Spleen (tissue), 11 donors: ENCODE data around the gene DVL1. TPM values are rescaled to one million over a fixed set of nuclear protein-coding genes. Genes with fewer than 3 reads are reported as not detected.

Experiments
- DNase-seq: peaks from one replicate; pipeline ENCODE4 v3.0.0-alpha.2; 2020
- H3K27ac ChIP-seq, 8 donors: fragments of 200-600 bp; sonication (generic) in 7 of 8; 1 replicate in 4 of 8; 2 replicates in 4 of 8; pipeline versions ENCODE4 v1.5.0 to v1.8.0; 2016 to 2021; ENCODE audit warnings: inconsistent platforms in 4 of 8, mild to moderate bottlenecking in 4 of 8, moderate library complexity in 1 of 8
- H3K27me3 ChIP-seq, 7 donors: fragments of 200-600 bp; sonication (generic) in 6 of 7; replicated peaks in 1 of 7; 1 replicate in 4 of 7; 2 replicates in 3 of 7; pipeline versions ENCODE4 v1.5.0 to v1.8.0; 2016 to 2021; ENCODE audit warnings: inconsistent platforms in 3 of 7, mild to moderate bottlenecking in 1 of 7
- H3K36me3 ChIP-seq, 6 donors: fragments of 200-600 bp; sonication (generic) in 5 of 6; 1 replicate in 4 of 6; 2 replicates in 2 of 6; pipeline versions ENCODE4 v1.5.0 to v1.8.0; 2016 to 2021; ENCODE audit warnings: inconsistent platforms in 2 of 6
- H3K4me1 ChIP-seq, 6 donors: fragments of 200-600 bp; sonication (generic) in 5 of 6; 1 replicate in 3 of 6; 2 replicates in 3 of 6; pipeline versions ENCODE4 v1.5.0 to v1.8.0; 2016 to 2021; ENCODE audit warnings: inconsistent platforms in 3 of 6
- H3K4me3 ChIP-seq, 8 donors: fragments of 200-600 bp; sonication (generic) in 7 of 8; 1 replicate in 4 of 8; 2 replicates in 4 of 8; pipeline versions ENCODE4 v1.5.0 to v1.8.0; 2016 to 2021; ENCODE audit warnings: inconsistent platforms in 4 of 8, mild to moderate bottlenecking in 4 of 8, moderate library complexity in 2 of 8
- H3K9me3 ChIP-seq, 8 donors: fragments of 200-600 bp; sonication (generic) in 7 of 8; 1 replicate in 4 of 8; 2 replicates in 4 of 8; pipeline versions ENCODE4 v1.5.0 to v1.8.0; 2016 to 2021; ENCODE audit warnings: inconsistent platforms in 4 of 8
- CTCF ChIP-seq, 11 experiments: fragments of 200-600 bp in 7 of 11; fragments of 450-650 bp in 4 of 11; sonication (generic) in 4 of 11; IDR thresholded peaks in 8 of 11; conservative IDR thresholded peaks in 3 of 11; 1 replicate in 7 of 11; 2 replicates in 4 of 11; pipeline versions ENCODE4 v1.4.0 to v1.8.0; 2016 to 2021; ENCODE audit warnings: antibody characterized with exemption in 11 of 11, inconsistent platforms in 4 of 11, mild to moderate bottlenecking in 1 of 11
- POLR2A ChIP-seq, 3 donors: fragments of 450-650 bp; IDR thresholded peaks; one replicate each; pipeline ENCODE4 v1.5.1; 2017; ENCODE audit warnings: antibody characterized with exemption in 3 of 3, mild to moderate bottlenecking in 1 of 3
- POLR2AphosphoS5 ChIP-seq, 3 donors: sonication (generic); formaldehyde crosslinking; IDR thresholded peaks; one replicate each; pipeline ENCODE4 v1.5.1; 2017; ENCODE audit warnings: antibody characterized with exemption in 3 of 3
- WGBS, 5 donors: extraction: QIAGEN DNeasy Blood & Tissue Kit in 3 of 5; methylation state at CpG; one replicate each; pipeline versions ENCODE4 v1.1.5 to v1.1.7; 2013 to 2018; 5-methylcytosine and 5-hydroxymethylcytosine counted together
- intact Hi-C: fragments of 100-400 bp; cut with DNase I; formaldehyde crosslinking; loops from one replicate; pipeline ENCODE4 v1.15.0; 2023; ENCODE audit warnings: low total_unique reads
- polyA plus RNA-seq, 3 donors: library from polyadenylated mRNA; stranded (reverse); fragments of 200-250 nt; gene quantifications; one replicate each; pipeline ENCODE4 v1.2.1, GENCODE V29; 2013
- total RNA-seq, 7 donors: library from RNA; depleted of rRNA in 3 of 7; stranded (reverse); fragments of >200 nt in 3 of 7; fragmentation: NEBNext Ultra II Directional in 4 of 7; extraction: Animal tissue kit (Norgen Biotek cat#: 25700) in 4 of 7; gene quantifications; one replicate each; pipeline versions ENCODE4 v1.1.0 to v1.2.1, GENCODE V29; 2016 to 2021
- donor health status: healthy with polysubstance abuse.
- donor health status: DM: no; HTN: no; CAD: no; lungs with moderate emphysema.
- donor health status: DM: no; HTN: no; CAD: no.
- donor health status: Bipolar disorder and iron deficiency.
- donor health status: healthy.
- donor health status: DM: no; HTN: no; CAD: no.
- donor health status: DM: yes; HTN: yes; CAD: no.

DVL1 gene
- total and polyA plus RNA-seq, 10 donors = 18.1 to 59.1 (median 39.2) TPM

DNA sequence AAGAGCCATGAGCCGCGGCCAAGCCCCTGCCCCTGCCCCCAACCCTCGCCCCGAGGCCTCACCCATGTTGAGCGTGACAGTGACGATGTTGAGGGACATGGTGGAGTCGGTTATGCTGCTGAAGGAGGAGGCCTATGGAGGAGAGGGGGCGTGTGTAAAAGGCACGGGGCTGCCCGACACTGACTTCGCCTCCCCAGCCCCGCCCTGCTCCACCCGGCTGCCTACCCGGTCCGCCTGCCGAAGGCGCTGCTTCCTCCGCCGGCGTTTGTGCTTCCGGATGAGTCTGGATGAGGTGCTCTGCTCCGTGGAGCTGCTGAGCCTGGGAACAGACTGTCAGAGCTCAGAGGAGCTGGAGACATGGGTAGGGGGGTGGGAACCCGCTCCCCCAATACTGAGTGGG is 9.0 kb downstream of the DVL1 start:
- intact Hi-C loops = no loop called here
- Histone ChIP-seq H3K36me3 (peaks cover 0 to 67% (median 19%) of the 10 kb centered on the region in 6 donors), H3K27me3 (no peaks in the 10 kb centered on the region), H3K27ac (no peak overlapping the region), H3K4me3 (no peak overlapping the region), H3K9me3 (no peaks in the 10 kb centered on the region), H3K4me1 (peaks cover 0 to 16% (median 5%) of the 10 kb centered on the region in 6 donors)
- TF ChIP-seq POLR2AphosphoS5 (IDR thresholded peaks at IDR 0.05) (no peak), POLR2A (IDR thresholded peaks at IDR 0.05) (no peak), CTCF (IDR thresholded peaks at IDR 0.05 in 8 of 11, conservative IDR thresholded peaks at IDR 0.05 in 3 of 11) (no peak)
- WGBS, 5 donors = 87 to 96% (median 90%) methylated on average over 15 to 23 of the region's 23 CpGs
- no peak for DNase-seq

GRCh38 chr1:1338278-1338677 is 10.9 kb downstream of the DVL1 start:
- H3K9me3 ChIP-seq = no peaks in the 10 kb centered on the region
- no peak overlapping the region for H3K27ac ChIP-seq
- H3K4me1 ChIP-seq = peaks cover 0 to 19% (median 4%) of the 10 kb centered on the region in 6 donors
- intact Hi-C loops = no loop called here
- 92 to 97% (median 96%) methylated on average over 4 to 36 of the region's 36 CpGs for WGBS, 5 donors
- H3K27me3 ChIP-seq = no peaks in the 10 kb centered on the region
- peaks cover 0 to 67% (median 19%) of the 10 kb centered on the region in 6 donors for H3K36me3 ChIP-seq
- TF ChIP-seq POLR2AphosphoS5 (IDR thresholded peaks at IDR 0.05) (no peak), CTCF (IDR thresholded peaks at IDR 0.05 in 8 of 11, conservative IDR thresholded peaks at IDR 0.05 in 3 of 11) (no peak), POLR2A (IDR thresholded peaks at IDR 0.05) (no peak)
- DNase-seq = no peak
- H3K4me3 ChIP-seq = no peak overlapping the region

DNA sequence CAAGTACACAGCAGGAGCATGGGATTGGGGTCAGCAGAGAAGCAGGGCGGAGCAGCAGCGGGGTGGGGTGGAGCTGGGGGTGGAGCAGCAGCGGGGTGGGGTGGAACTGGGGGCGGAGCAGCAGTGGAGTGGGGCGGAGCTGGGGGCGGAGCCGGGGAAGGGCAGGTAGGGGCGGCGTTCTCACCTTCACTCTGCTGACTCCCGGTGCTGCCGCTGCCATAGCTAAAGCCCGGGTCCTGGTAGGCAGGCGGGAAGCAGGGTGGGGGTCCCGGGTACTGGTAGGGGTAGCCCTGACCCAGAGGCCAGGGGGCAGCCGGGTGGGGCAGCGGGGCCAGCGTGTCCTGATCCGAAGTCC is 11.4 kb downstream of the DVL1 start:
- TF ChIP-seq POLR2A (IDR thresholded peaks at IDR 0.05) (no peak), CTCF (IDR thresholded peaks at IDR 0.05 in 8 of 11, conservative IDR thresholded peaks at IDR 0.05 in 3 of 11) (no peak), POLR2AphosphoS5 (IDR thresholded peaks at IDR 0.05) (no peak)

GRCh38 chr1:1336931-1337792 is 12.1 kb downstream of the DVL1 start:
- Histone ChIP-seq H3K27me3 (no peaks in the 10 kb centered on the region), H3K9me3 (no peaks in the 10 kb centered on the region), H3K4me3 (no peak overlapping the region), H3K4me1 (peaks cover 0 to 19% (median 4%) of the 10 kb centered on the region in 6 donors), H3K27ac (no peak overlapping the region), H3K36me3 (peaks cover 0 to 64% (median 19%) of the 10 kb centered on the region in 6 donors)
- TF ChIP-seq CTCF (IDR thresholded peaks at IDR 0.05 in 8 of 11, conservative IDR thresholded peaks at IDR 0.05 in 3 of 11) (no peak), POLR2AphosphoS5 (IDR thresholded peaks at IDR 0.05) (no peak), POLR2A (IDR thresholded peaks at IDR 0.05) (no peak)
- DNase-seq = no peak
- 93 to 98% (median 96%) methylated on average over 25 to 32 of the region's 32 CpGs for WGBS, 5 donors
- intact Hi-C loops = no loop called here

More for the DNA sequence above, 11.4 kb downstream of the DVL1 start:
- H3K9me3 ChIP-seq = no peaks in the 10 kb centered on the region
- H3K36me3 ChIP-seq = peaks cover 0 to 67% (median 19%) of the 10 kb centered on the region in 6 donors
- no peak overlapping the region for H3K4me3 ChIP-seq
- no peak for DNase-seq
- intact Hi-C loops = no loop called here
- no peak overlapping the region for H3K27ac ChIP-seq
- H3K4me1 ChIP-seq = peaks cover 0 to 19% (median 4%) of the 10 kb centered on the region in 6 donors
- H3K27me3 ChIP-seq = no peaks in the 10 kb centered on the region
- WGBS, 5 donors = 82 to 95% (median 91%) methylated on average over 14 to 18 of the region's 18 CpGs
